Cardiac septum (tissue), 1 donor: ENCODE results near the gene BHLHA9. TPM values are rescaled to one million over a fixed set of nuclear protein-coding genes. Genes with fewer than 3 reads are reported as not detected.
"Not testable (repeated sequence)": the region's sequence is repeated elsewhere in the genome, so short reads cannot be mapped to it uniquely, and the experiment has no call there.

Experiments
- DNase-seq: peaks from one replicate; pipeline ENCODE4 v3.0.0-alpha.2; 2020; ENCODE audit warnings: low spot score
- intact Hi-C: fragments of 100-400 bp; cut with DNase I; formaldehyde crosslinking; loops from one replicate; pipeline ENCODE4 v1.14.0; 2022
- total RNA-seq: library from RNA; stranded (reverse); fragmentation: NEBNext Ultra II Directional; extraction: Animal tissue kit (Norgen Biotek cat#: 25700); gene quantifications from one replicate; pipeline ENCODE4 v1.2.1, GENCODE V29; 2021
- donor health status: DM: no; HTN: no; CAD: no.

Gene BHLHA9
- total RNA-seq, 1 donor from 2014 or later, result not detected

GRCh38 chr17:1290676-1291075 lies 20.4 kb downstream of the BHLHA9 start:
- intact Hi-C loops, result no loop called here
- no peak for DNase-seq

GRCh38 chr17:1294157-1294717 lies 24.0 kb downstream of the BHLHA9 start:
- intact Hi-C loops, result no loop called here
- DNase-seq, result no peak

GRCh38 chr17:1298606-1299005 lies 28.4 kb downstream of the BHLHA9 start:
- DNase-seq, result no peak
- intact Hi-C loops, result no loop called here

- DNase-seq, result no peak
- intact Hi-C loops, result no loop called here
These were observed 29.5 kb downstream of the BHLHA9 start for GRCh38 chr17:1299552-1300370.

GRCh38 chr17:1300371-1300905 lies 30.2 kb downstream of the BHLHA9 start:
- no peak for DNase-seq
- intact Hi-C loops, result no loop called here

- no peak for DNase-seq
- intact Hi-C loops, result no loop called here
These were observed 31.3 kb downstream of the BHLHA9 start for GRCh38 chr17:1301546-1301945.

- no peak for DNase-seq
- intact Hi-C loops, result no loop called here
These were observed 32.5 kb downstream of the BHLHA9 start for GRCh38 chr17:1302761-1303160.

GRCh38 chr17:1304522-1304921 lies 34.3 kb downstream of the BHLHA9 start:
- DNase-seq, result no peak

GRCh38 chr17:1304962-1305563 lies 34.8 kb downstream of the BHLHA9 start:
- intact Hi-C loops, result no loop called here
- DNase-seq, result no peak

More at GRCh38 chr17:1304522-1304921, 34.3 kb downstream of the BHLHA9 start:
- intact Hi-C loops, result no loop called here

- DNase-seq, intact Hi-C loops: not testable (repeated sequence)
These were observed 37.6 kb downstream of the BHLHA9 start for GRCh38 chr17:1307829-1308228.

GRCh38 chr17:1312261-1312870 lies 42.1 kb downstream of the BHLHA9 start:
- no peak for DNase-seq
- intact Hi-C loops, result no loop called here

- intact Hi-C loops, result no loop called here
- no peak for DNase-seq
These were observed 43.2 kb downstream of the BHLHA9 start for GRCh38 chr17:1313270-1314005.

- DNase-seq, result no peak
- intact Hi-C loops, result no loop called here
These were observed 45.2 kb downstream of the BHLHA9 start for GRCh38 chr17:1315409-1315808.

- intact Hi-C loops, result no loop called here
- DNase-seq, result no peak
These were observed 45.7 kb downstream of the BHLHA9 start for GRCh38 chr17:1315891-1316403.

Other genes with a start within 250 kb of the BHLHA9 start
- 158 TPM for gene ABR, start 90.5 kb upstream of the BHLHA9 start, total RNA-seq
- gene TRARG1, start 9.2 kb downstream of the BHLHA9 start, total RNA-seq, result 0.65 TPM
- 582 TPM for gene YWHAE, start 129.8 kb downstream of the BHLHA9 start, total RNA-seq
- gene CRK, start 185.8 kb downstream of the BHLHA9 start, total RNA-seq, result 43.4 TPM
- 209 TPM for gene MYO1C, start 222.2 kb downstream of the BHLHA9 start, total RNA-seq
- gene INPP5K, start 246.2 kb downstream of the BHLHA9 start, total RNA-seq, result 34.2 TPM